H1 (cell line): ENCODE measurements around the gene ABCC2.

Experiments used
- CTCF ChIP-seq, 3 experiments: IDR thresholded peaks; 1 replicate in 2 of 3; 2 replicates in 1 of 3; pipeline versions ENCODE4 v1.5.1 to v1.6.1; 2011; ENCODE audit warnings: low read length in 3 of 3, mild to moderate bottlenecking in 3 of 3, inconsistent platforms in 2 of 3, low read depth in 1 of 3, moderate library complexity in 1 of 3; ENCODE audit not compliant: insufficient read depth in 1 of 3; ENCODE audit errors: control extremely low read depth in 1 of 3
- EP300 ChIP-seq, 2 experiments: IDR thresholded peaks; 1 replicate in 1 of 2; 2 replicates in 1 of 2; pipeline ENCODE4 v1.6.1; 2011 to 2012; ENCODE audit warnings: low read depth in 2 of 2, low read length in 2 of 2, mild to moderate bottlenecking in 2 of 2, borderline replicate concordance in 1 of 2, inconsistent platforms in 1 of 2, moderate library complexity in 1 of 2
- GABPA ChIP-seq: IDR thresholded peaks from 2 replicates; pipeline ENCODE4 v1.6.1; 2011; ENCODE audit warnings: mild to moderate bottlenecking, low read length, moderate library complexity, borderline replicate concordance; ENCODE audit not compliant: insufficient read depth
- JUN ChIP-seq: IDR thresholded peaks from 2 replicates; pipeline ENCODE4 v1.6.1; 2011; ENCODE audit warnings: low read depth, mild to moderate bottlenecking, improper control_type of control experiment, low read length

- TF ChIP-seq CTCF (IDR thresholded peaks at IDR 0.05; ENCODE audit: control extremely low read depth in 1 of 3, insufficient read depth in 1 of 3, low read depth in 1 of 3, low read length in 3 of 3) (peak in 2 of 3 experiments; percentile 18 to 31; a peak in 2 of 4 replicates), JUN (no peak), EP300 (IDR thresholded peaks at IDR 0.05; ENCODE audit: borderline replicate concordance in 1 of 2, low read depth in 2 of 2, low read length in 2 of 2) (no peak), GABPA (no peak)
Measured at GRCh38 chr10:99799613-99800012, 17.2 kb downstream of the ABCC2 start.
